SU-DHL-6 (cell line): ENCODE results near the gene GLOD5.

Experiments
- H2AFZ ChIP-seq: fragments of 200-600 bp; sonication (generic); 2 replicates; pipeline ENCODE4 v1.6.1; 2014; ENCODE audit warnings: low read depth, mild to moderate bottlenecking, moderate library complexity, mixed read lengths, antibody characterized with exemption, low read length; ENCODE audit not compliant: severe bottlenecking
- H3F3A ChIP-seq: fragments of 200-600 bp; shearing (Covaris generic); 2 replicates; pipeline ENCODE4 v1.6.0; 2016; ENCODE audit warnings: antibody characterized with exemption, mild to moderate bottlenecking; ENCODE audit not compliant: insufficient read depth
- H3K27ac ChIP-seq: fragments of 200-600 bp; sonication (generic); 2 replicates; pipeline ENCODE4 v1.5.1; 2016; ENCODE audit warnings: low read depth, mild to moderate bottlenecking, low read length, moderate library complexity, mixed read lengths
- H3K27me3 ChIP-seq: fragments of 200-600 bp; sonication (generic), shearing (Covaris generic); 2 replicates; pipeline ENCODE4 v1.6.0; 2014; ENCODE audit warnings: mild to moderate bottlenecking, low read length
- H3K36me3 ChIP-seq: fragments of 200-600 bp; sonication (generic); 2 replicates; pipeline ENCODE4 v1.6.1; 2014; ENCODE audit warnings: mild to moderate bottlenecking, low read length, mixed read lengths
- H3K4me2 ChIP-seq: fragments of 300-600, 200-600 bp; shearing (Covaris generic), sonication (generic); 2 replicates; pipeline ENCODE4 v1.6.0; 2014; ENCODE audit warnings: low read length, low read depth, mild to moderate bottlenecking; ENCODE audit not compliant: poor library complexity, severe bottlenecking
- H3K4me3 ChIP-seq: fragments of 200-600 bp; sonication (generic); 2 replicates; pipeline ENCODE4 v1.5.1; 2014; ENCODE audit warnings: antibody characterized with exemption, low read length, mild to moderate bottlenecking, mixed read lengths; ENCODE audit not compliant: insufficient read depth, poor library complexity, severe bottlenecking
- H3K79me2 ChIP-seq: fragments of 200-600 bp; sonication (generic); 2 replicates; pipeline ENCODE4 v1.6.1; 2014; ENCODE audit warnings: mild to moderate bottlenecking, low read length, moderate library complexity; ENCODE audit not compliant: insufficient read depth
- H3K9ac ChIP-seq: fragments of 200-600 bp; sonication (generic); 2 replicates; pipeline ENCODE4 v1.7.0; 2014; ENCODE audit warnings: mild to moderate bottlenecking, low read length
- H3K9me2 ChIP-seq: fragments of 200-600 bp; sonication (generic); replicated peaks from 2 replicates; pipeline ENCODE4 v1.6.1; 2014; ENCODE audit warnings: low read length; ENCODE audit not compliant: insufficient read depth
- H3K9me3 ChIP-seq: fragments of 200-600 bp; sonication (generic); 2 replicates; pipeline ENCODE4 v1.6.1; 2014; ENCODE audit warnings: low read length, mixed read lengths; ENCODE audit not compliant: insufficient read depth
- H4K20me1 ChIP-seq: fragments of 200-600 bp; sonication (generic); 2 replicates; pipeline ENCODE4 v1.6.1; 2014; ENCODE audit warnings: low read depth, mild to moderate bottlenecking, antibody characterized with exemption, low read length, moderate library complexity, mixed read lengths
- CTCF ChIP-seq: fragments of 200-600 bp; sonication (generic); IDR thresholded peaks from one replicate; pipeline ENCODE4 v1.5.1; 2017; ENCODE audit warnings: antibody characterized with exemption, mild to moderate bottlenecking, low read length, moderate library complexity; ENCODE audit not compliant: insufficient read depth, poor library complexity, severe bottlenecking
- EZH2phosphoT487 ChIP-seq: fragments of 200-600 bp; sonication (generic), shearing (Covaris generic); conservative IDR thresholded peaks from 2 replicates; pipeline ENCODE4 v1.6.1; 2018; ENCODE audit warnings: mild to moderate bottlenecking, antibody characterized with exemption, low read length, moderate library complexity, mixed read lengths

The GLOD5 gene

DNA sequence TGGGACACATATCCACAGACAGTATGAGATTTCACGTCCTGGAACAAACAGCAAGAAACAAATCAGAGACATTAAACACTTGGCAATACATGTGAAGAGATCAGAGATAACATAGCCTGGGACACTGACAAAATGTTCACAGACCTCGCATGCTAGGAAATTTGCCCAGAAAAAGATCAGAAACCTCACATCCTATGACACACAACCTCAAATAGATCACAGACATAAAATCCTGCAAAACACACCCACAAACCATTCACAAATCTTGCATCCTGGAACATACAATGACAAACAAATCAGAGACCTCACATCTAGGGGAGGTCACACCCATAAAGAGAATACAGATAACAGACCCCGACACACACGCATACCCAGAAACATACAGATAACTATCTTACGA is 47.0 kb upstream of the GLOD5 start:
- Histone ChIP-seq H3K9me2 (no peaks in the 10 kb centered on the region), H3K79me2 (no peaks in the 10 kb centered on the region), H3K36me3 (no peaks in the 10 kb centered on the region), H3K27ac (no peak overlapping the region), H4K20me1 (no peaks in the 10 kb centered on the region), H3K4me2 (no peak overlapping the region), H3K4me3 (no peak overlapping the region), H3K27me3 (no peaks in the 10 kb centered on the region), H3F3A (no peaks in the 10 kb centered on the region), H3K9ac (no peak overlapping the region), H3K9me3 (no peaks in the 10 kb centered on the region), H2AFZ (no peak overlapping the region)
- TF ChIP-seq CTCF = no peak
- no peak for TF ChIP-seq EZH2phosphoT487

GRCh38 chrX:48715072-48715471 is 46.5 kb upstream of the GLOD5 start:
- Histone ChIP-seq H3K9me3 (no peaks in the 10 kb centered on the region), H3K36me3 (no peaks in the 10 kb centered on the region), H3F3A (no peaks in the 10 kb centered on the region), H3K79me2 (no peaks in the 10 kb centered on the region), H3K4me3 (no peak overlapping the region), H3K27ac (no peak overlapping the region), H3K4me2 (no peak overlapping the region), H3K9me2 (no peaks in the 10 kb centered on the region), H3K9ac (no peak overlapping the region), H4K20me1 (no peaks in the 10 kb centered on the region), H3K27me3 (no peaks in the 10 kb centered on the region), H2AFZ (no peak overlapping the region)
- TF ChIP-seq EZH2phosphoT487 (no peak), CTCF (no peak)

DNA sequence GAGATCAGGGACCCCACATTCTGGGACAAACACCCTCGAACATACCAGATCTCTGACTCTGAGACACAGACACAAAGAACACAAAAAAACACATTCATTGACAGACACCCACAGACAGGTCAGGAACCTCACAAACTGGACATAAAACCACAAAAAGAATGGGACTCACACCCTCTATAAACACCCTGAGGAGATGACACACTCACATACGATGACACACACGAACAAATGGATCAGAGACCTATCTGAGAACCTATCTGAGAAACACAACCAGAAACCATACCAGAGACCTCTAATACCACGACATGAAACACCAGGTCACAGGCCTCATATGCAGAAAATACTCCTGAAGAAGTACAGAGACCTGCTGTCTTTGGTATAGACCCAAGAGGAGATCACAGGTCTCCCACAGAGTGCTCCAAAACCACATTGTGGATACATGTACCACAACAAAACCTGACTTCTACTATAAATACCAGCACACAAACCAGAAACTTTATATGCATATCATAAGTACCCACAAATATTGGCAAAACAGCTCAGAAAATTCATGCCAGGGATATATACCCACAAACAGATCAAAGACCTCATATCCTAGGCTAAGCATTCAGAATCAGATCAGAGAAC is 45.6 kb upstream of the GLOD5 start:
- Histone ChIP-seq H3K79me2 (no peaks in the 10 kb centered on the region), H3K4me2 (no peak overlapping the region), H2AFZ (no peak overlapping the region), H3K36me3 (no peaks in the 10 kb centered on the region), H3K27ac (no peak overlapping the region), H3K27me3 (no peaks in the 10 kb centered on the region), H3F3A (no peaks in the 10 kb centered on the region), H3K9me3 (no peaks in the 10 kb centered on the region), H3K4me3 (no peak overlapping the region), H4K20me1 (no peaks in the 10 kb centered on the region), H3K9me2 (no peaks in the 10 kb centered on the region), H3K9ac (no peak overlapping the region)
- TF ChIP-seq CTCF (no peak), EZH2phosphoT487 (no peak)
